GM19025 (cell line): ENCODE results near the gene WNT3A.

Experiments used
- ATAC-seq: cut with Tn5 transposase; IDR thresholded peaks from one replicate; pipeline ENCODE4 v1.9.1; 2021; ENCODE audit warnings: mild to moderate bottlenecking, low read depth, moderate library complexity; ENCODE audit not compliant: unreplicated experiment

WNT3A gene

DNA sequence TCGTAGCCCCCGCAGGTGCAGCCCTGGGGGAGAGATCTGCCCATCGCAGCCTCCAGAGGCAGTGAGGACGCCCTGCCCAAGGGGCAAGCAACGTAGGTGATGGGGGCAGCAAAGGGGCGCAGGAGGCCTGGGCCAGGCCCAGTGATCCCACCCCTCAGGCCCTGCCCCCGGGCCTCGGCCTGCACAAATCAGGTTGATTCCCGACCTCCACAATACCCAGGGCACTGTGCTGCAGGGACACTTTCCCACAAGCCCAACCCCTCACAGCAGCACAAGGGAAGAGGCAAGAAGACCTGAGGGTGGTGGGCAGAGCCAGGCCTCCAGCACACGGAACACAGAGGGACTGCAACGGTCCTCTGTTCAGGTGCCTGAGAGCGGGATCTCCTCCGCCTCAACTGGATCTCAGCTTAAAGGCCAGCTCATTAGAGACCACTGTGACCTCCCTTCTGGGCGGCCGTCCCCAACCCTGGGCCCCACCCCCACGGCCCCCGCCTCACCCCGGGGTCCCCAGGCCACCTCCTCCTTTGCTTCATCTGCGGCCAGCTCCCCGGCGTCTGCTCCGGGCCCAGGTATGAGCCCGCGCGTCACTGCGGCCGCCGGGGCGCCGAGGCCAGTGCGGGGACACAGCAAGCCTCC lies 74.9 kb downstream of the WNT3A start:
- ATAC-seq = no peak

DNA sequence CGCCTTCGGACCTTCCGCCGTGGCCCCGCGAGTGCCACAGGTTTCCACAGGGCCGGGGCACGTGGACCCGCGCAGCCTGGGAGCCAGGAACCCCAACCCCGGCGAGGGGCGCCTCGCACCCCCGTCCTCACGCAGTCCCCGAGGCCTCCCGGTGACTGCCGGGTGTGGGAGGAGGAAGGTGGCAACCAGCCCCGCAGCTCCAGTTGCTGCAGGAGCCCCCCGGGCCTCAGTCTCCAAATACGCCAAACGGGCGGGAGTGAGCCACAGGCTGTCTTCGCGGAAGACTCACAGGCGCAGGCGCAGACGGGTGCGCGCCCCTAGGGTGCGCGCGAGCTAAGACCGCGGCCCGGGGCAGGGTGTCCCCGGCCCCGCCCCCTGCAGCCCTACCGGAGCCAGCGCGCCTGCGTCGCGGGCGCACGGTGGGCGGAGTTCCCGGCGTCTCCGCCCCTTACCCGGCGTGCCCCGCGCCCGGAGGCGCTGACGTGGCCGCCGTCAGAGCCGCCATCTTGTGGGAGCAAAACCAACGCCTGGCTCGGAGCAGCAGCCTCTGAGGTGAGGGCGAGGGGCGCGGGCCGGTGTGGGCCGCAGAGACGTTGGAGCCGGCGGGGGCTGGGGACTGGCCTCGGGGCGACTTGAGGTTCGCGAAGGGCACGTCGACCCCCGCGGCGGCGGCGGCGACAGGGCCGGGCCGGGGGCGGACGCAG lies 75.6 kb downstream of the WNT3A start, which contains the start of gene ARF1:
TSS of gene ARF1 (plus strand) at position 495 of the 704 bp plus-strand sequence. CDS start 14,407 bp downstream, outside the sequence.
- peak; percentile 80 for ATAC-seq

DNA sequence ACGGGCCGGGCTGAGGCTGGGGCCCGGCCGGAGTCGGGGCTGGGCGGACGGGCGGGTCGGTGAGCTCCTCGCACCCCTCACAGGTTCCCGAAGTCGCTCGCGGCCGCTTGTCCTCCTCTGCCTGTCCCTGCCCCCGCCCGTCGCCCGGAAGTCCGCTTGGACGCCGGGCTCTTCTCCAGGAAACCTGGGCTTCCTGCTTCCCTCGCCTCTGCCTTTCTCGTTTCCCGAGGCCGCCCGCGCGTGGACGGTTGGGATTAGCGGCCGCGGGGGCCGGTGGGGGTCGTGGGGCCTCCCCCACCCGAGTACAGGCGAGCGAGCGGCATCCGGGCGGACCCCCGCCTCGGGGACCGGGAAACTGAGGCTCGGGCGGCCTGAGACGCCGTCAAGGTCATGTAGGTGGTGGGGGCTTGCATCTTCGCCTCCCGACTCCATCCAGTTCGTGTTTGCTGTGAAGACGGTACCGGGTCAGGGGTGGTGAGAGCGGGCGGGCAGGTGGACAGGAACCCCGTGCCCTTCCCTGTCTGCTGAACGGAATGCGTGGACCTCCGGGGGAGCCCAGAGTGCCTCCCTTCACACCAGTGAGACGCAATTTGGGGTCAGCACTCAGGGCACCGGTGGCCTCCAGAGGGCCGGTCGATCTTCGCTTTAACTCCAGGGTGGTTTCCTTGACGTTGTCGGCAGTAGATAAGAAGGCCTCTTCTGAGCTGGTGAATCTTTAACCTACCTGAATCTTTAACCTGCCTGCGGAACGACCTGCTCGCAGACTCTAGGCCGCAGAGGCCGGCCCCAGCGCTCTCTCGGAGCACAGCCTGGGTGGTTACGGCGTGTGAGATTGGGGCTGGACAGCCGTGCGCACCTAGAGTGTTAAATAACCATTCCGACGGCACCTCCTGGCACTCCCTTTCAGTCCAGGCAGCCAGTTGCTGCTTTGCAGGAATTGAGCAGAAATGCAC lies 76.4 kb downstream of the WNT3A start:
- peak; percentile 11 for ATAC-seq

DNA sequence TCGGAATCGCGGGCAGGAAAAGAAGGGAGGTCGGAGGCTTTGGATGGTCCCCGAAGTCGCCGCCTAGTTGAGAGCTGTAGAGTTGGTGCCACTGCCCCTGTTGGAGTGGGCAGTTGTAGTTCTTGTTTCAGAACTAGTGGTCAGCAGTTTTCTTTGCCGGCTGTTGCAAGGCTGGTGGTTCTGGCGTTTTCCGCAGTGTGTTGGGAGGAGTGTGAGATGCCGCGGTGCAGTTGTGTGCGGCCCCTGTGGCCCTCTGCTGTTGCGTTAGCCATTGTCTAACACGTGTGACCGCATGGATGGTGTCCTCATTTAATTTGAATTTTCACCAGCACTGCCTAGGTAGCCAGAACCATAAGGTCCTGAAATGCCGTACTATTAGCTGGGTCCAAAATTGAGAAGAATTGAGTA lies 77.1 kb downstream of the WNT3A start:
- ATAC-seq = no peak

DNA sequence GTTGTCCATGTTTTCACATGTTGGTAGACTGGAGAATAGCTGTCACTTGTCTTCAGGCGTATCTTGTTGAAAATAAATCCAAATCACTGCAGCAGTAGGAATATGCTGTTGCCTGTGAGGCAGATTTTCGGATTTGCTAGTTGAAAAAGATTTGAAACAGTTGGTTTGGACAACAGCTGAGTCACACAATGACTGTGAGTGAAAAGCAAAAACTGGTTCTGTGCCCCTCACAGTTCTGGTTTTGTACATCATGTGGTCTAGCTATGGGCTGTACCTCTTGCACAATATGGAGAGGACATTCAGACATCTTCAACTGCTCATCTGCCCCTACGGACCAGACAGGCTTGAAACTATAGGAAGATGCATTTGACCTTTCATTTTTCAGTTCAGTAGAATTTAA lies 77.5 kb downstream of the WNT3A start:
- no peak for ATAC-seq

DNA sequence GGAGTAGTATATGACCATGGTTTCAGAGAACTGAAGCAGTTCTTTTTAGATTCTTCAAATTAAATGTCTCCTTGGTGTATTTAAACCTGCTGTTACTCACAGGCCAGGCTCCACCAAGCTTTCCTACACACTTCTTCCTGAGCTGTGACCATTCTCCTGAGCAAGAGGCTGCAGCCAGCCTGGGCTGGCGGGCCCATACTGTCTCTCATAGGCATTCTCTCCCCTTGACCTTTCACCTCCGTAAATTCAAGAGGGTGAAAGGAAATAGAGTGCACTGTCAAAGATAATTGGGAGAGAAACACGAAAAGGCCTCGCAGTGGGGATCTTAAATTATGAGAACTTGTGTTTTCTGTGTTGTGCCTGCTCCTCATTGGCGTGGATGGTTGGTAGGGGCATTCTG lies 78.0 kb downstream of the WNT3A start:
- no peak for ATAC-seq

DNA sequence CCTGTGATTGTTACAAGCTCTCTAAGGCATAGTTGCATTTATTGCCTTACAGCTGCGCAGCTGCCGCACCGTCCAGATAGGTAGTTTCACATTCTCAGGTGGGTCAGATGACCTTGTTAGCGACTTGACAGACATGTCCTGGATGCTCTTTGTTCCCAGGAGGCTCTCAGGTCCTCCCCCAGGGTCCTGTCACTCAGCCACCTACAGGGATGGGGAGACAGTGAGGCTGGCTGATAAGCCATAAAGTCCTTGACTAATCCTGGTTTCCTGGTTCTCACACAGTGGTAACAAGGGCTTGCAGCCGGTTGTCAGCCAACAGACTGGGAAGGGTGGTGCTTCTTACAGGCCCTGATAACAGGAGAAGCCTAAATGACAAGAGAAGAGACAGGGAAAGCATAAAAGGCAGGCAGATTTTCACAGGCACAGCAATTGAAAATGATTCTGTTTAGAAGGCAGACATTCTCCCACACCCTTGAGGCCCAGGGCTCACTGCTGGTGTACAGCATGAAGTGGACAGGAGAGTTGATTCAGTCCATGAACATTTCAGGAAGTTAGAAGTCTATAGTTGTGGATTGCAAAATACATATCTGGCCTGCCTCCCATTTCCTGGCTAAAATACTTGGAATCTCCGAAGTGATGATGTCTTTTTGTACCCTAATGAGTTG lies 78.6 kb downstream of the WNT3A start:
- no peak for ATAC-seq

DNA sequence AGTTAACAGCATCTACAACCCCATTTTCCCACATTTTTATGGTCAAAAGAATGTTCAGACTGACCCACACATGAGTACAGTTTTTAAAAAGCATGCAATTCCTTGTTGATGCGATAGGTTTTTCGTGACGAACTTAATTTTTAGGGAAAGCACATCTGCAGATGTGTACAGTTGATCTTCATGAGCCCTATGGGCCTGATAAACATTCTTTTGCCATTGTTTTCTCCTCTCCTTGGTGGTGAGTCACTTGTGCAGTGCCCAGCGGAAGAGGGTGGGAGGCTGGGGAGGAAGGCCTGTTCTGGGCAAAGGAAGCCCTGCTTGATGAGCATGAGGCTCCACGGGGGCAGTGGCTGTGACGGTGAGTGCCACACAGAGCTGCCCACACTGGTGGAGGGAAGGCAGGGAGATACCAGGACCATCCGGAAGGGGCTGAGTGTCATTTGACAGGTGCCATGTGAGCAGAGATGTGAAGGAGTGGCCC lies 81.0 kb downstream of the WNT3A start:
- no peak for ATAC-seq

DNA sequence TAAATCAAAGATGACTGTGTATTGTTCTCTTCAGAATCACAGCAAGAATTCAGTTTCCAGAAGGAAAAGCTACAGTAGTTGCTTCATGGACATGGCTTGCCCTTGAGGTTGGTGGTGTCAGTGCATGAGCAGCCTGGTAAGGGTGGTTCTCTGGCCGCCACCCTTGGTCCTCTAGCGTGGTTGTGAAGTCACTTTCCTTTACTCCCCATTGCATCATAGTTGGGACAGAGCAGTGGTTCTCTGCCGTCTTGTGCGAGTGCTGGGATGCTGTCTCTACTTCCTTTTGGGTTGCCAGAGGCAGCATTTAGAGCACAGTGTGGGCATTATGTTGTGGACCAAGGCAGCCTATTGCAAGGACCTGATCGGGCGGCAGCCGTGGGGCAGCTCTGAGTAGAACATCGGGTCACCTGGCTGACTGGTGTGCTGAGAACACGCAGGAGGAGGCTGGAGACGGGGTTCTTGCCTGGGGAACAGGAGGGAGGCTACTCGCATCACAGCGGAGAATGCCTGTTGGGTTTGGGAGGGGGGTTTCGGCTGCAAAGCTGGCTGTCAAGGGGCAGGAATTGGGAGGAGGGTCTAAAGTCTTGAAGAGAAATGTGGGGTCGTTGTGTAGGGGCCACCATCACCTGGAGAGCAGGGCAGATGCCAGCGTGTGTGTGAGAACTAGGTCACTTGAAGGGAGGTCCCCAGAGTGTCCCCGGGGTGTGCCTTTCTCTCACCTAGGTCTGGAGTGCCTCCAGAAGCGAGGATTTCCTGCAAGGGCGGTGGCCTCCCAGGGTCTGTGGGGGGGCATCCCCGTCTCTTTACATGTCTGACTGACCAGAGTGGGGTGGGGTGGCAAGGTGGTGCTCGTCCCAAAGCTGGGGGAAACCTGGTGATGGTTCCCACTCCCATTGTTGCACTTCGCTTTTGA lies 82.0 kb downstream of the WNT3A start:
- no peak for ATAC-seq

DNA sequence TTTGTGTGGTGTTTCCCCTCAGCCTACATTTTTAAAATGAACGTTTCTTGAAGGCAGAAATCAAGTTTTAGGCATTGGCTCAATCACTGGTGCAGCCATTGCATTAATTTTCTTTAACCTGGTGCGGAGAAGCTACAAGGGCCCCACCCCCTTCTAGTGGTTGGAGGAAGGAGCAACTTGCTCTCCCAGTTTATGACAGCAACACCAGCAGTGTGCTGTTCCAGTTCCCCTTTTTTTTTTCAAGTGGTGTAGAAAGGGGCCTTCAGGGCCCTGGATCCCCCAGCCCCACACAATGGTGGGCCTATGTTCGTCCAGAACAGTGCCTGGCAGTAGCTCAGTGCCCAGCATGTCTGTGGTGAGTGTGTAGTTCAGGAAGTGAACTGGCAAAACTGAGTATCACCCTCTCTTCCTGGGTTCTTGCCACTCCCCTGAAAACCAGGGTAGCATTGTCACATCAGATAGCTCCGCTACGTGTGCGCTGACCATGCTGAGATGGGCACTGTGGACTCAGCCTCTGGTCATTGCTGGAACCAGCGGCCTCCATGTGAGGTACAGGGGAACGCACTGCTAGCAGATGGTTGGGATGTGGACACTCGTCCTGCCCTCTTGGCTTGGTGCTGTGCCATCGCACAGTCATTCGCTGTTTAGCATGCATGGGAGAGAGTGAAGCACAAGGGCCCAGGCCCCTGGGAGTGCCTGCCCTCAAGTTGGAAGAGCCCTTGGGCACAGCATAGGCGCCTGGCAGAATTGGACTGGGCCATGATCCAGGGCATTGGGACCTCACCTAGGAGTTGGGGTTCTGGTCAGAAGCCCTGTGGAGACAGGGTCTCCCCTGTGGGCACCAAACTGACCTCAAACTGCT lies 83.0 kb downstream of the WNT3A start:
- no peak for ATAC-seq

DNA sequence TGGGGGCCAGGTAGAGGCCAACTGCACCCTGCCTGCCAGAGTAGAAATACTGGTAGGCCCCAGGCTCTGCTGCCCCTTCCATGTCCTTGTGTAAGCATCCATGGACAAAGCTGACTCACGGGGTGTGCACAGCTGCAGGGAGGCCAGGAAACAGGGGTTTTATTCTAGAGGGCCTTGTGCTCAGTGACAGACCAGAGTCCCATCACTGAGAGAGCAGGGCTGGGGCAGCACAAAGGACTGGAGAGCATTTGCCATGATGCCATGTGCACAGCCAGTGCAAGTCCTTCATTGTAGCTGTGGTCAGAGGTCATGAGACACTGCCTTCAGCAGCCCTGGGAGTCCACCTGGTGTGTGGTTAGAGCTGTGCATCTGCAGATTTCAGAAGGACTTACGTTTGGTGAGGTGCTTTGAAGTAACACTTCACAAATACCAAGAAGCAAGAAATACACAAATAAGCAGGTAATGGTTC lies 83.8 kb downstream of the WNT3A start:
- no peak for ATAC-seq

DNA sequence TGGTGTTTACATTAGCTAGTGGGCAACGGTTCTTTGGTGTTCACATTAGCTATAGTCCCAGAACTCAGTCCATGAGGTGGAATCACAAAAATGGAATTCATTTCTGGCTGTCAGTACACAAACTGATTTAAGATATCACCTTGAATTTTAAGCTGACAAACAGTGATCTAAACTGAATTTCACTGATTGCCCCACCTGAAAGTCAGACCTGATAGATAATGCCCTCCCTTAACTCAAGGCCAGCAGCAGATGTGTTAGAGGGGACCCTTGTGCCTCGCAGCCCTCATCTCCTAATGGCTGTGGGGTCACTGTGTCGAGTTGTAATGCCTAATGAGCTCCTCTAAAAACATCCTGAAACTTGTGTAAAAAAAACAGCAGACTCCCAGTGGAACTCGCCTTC lies 84.3 kb downstream of the WNT3A start:
- ATAC-seq = no peak

DNA sequence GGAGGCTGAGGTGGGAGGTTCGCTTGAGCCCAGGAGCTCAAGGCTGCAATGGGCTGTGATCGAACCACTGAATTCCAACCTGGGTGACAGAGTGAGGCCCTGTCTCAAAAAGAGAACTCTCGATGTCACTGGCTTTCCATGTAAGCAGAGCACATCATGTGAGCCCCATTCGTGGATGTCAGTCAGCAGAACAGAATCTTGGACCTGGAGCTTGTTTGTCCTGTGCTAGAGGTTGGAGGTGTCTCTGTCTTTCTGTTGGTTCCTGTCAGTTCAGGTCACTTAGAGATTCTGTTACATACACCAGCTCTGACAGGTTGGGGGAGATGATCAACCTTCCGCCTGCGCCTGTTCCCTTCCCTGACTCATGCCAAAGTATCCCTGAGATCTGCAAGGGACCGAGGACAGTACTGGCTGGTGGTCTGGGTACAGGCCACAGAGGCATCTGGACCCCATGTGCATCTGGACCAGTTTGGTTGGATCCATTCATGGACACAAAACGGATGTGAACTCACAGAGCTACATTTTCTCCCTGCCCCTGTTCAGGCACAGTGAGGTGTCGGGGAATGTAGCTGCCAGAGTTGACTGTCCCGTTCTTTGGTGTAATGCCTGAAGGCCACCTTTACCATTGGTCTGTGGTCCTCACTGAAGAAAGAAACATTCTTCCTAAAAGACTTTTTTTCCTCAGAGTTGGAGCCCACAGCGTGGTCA lies 85.7 kb downstream of the WNT3A start:
- ATAC-seq = no peak

DNA sequence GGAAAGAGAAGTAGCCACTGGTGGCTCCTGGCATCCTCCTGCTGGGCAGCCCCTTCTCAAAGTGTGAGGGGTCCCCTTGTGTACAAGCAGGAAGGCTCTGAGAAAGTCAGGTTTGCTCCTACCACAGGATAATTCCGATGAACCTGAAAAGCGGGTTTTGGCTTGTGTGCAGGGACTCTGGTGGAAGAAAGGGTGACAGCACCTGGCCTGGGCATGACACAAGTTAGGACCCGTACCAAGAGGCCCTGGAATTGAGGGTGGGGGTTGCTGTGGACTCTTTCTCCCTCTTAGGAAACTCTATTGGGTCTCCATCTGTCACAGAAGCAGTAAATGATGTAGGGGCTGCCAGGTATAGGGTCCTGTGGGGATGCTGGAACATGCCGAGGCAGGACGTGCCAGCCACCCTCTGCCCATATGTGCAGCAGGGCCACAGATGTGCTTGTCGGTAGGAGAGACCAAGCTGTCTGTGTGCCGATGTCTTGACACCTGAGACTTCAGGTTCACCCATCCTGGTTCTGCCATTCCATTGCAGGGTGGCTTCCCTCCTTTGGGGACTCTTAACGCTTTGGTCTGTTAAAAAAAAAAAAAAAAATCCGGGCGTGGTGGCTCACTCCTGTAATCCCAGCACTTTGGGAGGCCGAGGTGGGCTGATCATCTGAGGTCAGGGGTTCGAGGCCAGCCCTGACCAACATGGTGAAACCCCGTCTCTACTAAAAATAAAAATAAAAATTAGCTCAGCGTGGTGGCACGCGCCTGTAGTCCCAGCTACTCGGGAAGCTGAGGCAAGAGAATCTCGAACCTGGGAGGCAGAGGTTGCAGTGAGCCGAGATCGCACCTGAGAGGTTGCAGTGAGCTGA lies 86.5 kb downstream of the WNT3A start:
- ATAC-seq = no peak

DNA sequence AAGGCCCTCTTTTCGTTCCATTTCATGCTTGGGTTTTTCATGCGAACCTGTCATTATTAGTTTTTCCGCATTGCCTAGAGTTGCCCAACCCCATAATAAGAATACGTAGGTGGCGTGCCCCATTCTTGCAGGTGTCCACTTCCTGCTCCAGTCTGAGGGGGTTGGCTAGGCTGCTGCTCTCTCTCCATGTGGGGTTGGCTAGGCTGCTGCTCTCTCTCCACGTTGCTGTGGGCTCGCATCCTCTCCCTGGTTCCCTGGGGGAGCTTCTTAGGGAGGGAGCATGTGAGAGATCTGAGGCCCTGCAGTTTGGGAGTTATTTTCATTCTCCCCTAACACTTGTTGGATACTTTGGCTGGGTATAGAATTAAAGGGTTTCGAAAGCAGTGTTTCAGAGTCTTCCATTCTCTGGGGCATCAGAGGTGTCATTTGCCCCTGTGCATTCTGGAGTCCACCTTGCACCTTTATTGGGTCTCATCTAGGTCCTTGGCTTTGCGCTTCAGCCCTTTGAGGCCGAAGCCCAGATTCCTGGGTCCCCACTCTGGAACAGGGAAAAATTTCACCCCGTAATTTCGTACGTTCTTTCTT lies 87.7 kb downstream of the WNT3A start:
- no peak for ATAC-seq

DNA sequence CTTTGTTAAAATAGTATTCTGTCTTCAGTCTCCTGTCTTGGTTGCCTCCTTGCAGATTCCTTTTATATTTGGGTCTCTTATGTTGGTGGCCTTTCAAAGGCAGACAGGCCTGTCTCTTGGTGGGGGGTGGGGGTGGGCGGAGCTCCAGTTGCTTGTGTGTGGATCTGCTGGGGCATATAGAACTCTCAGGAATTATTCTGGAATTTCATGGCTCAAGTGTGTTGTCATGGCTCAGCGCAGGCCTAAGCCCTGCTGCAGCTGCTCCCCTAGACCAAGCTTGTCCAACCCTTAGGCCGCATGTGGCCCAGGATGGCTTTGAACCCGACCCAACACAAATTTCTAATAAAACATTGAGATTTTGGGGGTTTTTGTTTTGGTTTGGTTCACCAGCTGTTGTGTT lies 88.4 kb downstream of the WNT3A start:
- no peak for ATAC-seq

DNA sequence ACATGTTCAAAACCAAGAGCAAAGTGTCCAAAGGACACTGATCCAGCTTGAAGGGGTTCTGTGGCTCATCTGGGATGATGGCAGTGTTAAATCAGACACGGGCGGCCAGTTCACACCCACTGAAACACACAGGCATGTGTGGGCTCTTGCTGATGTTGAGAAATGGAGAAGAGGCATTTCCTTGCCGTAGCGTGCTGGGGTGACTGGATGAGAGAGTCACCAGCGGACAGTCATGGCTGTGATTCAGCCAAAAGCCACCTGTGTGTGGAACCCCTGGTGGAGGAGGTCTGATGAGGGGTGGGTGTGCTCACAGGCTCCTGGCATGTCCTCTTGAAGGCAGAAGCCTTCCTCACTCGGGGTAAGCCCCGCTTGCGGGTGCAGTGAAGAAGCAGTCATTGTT lies 89.1 kb downstream of the WNT3A start:
- ATAC-seq = no peak
